SK-N-MC (cell line): ENCODE results near the gene GDNF.

Experiments
- EZH2 ChIP-seq: fragments of 200-600 bp; sonication (generic); IDR thresholded peaks from one replicate; pipeline ENCODE4 v1.6.1; 2017; ENCODE audit warnings: antibody characterized with exemption
- POLR2AphosphoS5 ChIP-seq: IDR thresholded peaks from 2 replicates; pipeline ENCODE4 v1.6.1; 2012; ENCODE audit warnings: mild to moderate bottlenecking, low read depth, low read length, borderline replicate concordance

- TF ChIP-seq POLR2AphosphoS5 (no peak), EZH2 (no peak)
Measured at GRCh38 chr5:37836592-37837413, 3.0 kb downstream of the GDNF start.
